GM06990 (cell line): ENCODE data around the gene ASH1L.

Experiments used
- DNase-seq: peaks from one replicate; pipeline ENCODE4 v3.0.0-alpha.2; 2011; ENCODE audit not compliant: insufficient read length; ENCODE audit errors: extremely low read depth
- H3K27me3 ChIP-seq: replicated peaks from 2 replicates; pipeline ENCODE4 v1.6.0; 2011; ENCODE audit warnings: low read length; ENCODE audit not compliant: control insufficient read depth, insufficient read depth
- H3K36me3 ChIP-seq: 2 replicates; pipeline ENCODE4 v1.5.1; 2011; ENCODE audit warnings: low read length; ENCODE audit not compliant: control insufficient read depth, insufficient read depth
- H3K4me3 ChIP-seq: replicated peaks from 2 replicates; pipeline ENCODE4 v1.5.1; 2011; ENCODE audit warnings: low read depth, mild to moderate bottlenecking, control low read depth, low read length
- TF ChIP-seq, protein P1 (sequence below): IDR thresholded peaks from 2 replicates; pipeline ENCODE4 v1.5.1; 2011; ENCODE audit warnings: low read length, control low read depth, mild to moderate bottlenecking, inconsistent platforms; ENCODE audit not compliant: insufficient read depth, poor library complexity, severe bottlenecking

ASH1L gene

DNA sequence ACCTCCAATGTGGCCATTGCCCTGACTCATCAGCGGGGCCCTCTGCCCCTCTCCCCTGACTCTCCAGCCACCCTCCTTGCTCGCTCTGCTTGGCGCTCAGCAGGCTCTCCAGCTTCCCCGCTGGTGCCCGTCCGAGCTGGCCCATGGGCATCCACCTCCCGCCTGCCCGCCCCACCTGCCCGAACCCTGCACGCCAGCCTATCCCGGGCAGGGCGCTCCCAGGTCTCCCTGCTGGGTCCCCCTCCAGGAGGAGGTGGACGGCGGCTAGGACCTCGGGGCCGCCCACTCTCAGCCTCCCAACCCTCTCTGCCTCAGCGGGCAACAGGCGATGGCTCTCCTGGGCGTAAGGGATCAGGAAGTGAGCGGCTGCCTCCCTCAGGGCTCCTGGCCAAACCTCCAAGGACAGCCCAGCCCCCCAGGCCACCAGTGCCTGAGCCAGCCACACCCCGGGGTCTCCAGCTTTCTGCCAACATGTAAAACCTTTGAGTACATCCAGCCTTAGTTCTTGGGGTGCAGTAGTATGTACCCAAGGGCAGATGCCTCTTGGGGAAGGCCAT, 274.5 kb downstream of the ASH1L start:
- H3K36me3 ChIP-seq, result no peaks in the 10 kb centered on the region
- TF ChIP-seq, protein P1, sequence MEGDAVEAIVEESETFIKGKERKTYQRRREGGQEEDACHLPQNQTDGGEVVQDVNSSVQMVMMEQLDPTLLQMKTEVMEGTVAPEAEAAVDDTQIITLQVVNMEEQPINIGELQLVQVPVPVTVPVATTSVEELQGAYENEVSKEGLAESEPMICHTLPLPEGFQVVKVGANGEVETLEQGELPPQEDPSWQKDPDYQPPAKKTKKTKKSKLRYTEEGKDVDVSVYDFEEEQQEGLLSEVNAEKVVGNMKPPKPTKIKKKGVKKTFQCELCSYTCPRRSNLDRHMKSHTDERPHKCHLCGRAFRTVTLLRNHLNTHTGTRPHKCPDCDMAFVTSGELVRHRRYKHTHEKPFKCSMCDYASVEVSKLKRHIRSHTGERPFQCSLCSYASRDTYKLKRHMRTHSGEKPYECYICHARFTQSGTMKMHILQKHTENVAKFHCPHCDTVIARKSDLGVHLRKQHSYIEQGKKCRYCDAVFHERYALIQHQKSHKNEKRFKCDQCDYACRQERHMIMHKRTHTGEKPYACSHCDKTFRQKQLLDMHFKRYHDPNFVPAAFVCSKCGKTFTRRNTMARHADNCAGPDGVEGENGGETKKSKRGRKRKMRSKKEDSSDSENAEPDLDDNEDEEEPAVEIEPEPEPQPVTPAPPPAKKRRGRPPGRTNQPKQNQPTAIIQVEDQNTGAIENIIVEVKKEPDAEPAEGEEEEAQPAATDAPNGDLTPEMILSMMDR, result no peak
- no peaks in the 10 kb centered on the region for H3K27me3 ChIP-seq
- no peak overlapping the region for H3K4me3 ChIP-seq
- no peak for DNase-seq

DNA sequence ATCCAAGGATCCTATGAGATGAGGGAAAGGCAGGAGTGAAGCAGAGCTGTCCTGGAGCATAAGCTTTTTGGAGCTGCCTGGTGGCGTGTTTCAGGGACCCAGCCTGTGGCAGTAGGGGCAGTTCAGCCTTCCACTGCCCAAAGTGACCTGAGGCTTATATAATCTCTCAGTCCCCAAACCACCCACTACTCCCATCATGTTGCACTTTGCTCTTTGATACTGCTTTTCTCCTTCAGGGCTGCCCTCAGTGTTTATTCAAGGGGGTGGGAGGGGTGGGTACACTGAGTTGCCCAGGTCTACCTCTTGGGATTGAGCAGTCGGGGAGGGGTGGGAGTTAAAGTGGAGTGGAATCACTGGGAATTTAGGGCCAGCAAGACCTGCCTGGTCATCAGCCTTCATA, 276.1 kb downstream of the ASH1L start:
- TF ChIP-seq, protein P1, result no peak
- Histone ChIP-seq H3K36me3 (no peaks in the 10 kb centered on the region), H3K27me3 (no peaks in the 10 kb centered on the region), H3K4me3 (no peak overlapping the region)
- no peak for DNase-seq

- no peak overlapping the region for H3K4me3 ChIP-seq
- no peak for DNase-seq
- TF ChIP-seq, protein P1, result no peak
- no peaks in the 10 kb centered on the region for H3K36me3 ChIP-seq
- no peaks in the 10 kb centered on the region for H3K27me3 ChIP-seq
Measured at GRCh38 chr1:155285631-155286044, 277.0 kb downstream of the ASH1L start.
